ENCODE data around the gene MUC3A. TPM values are rescaled to one million over a fixed set of nuclear protein-coding genes. Genes with fewer than 3 reads are reported as not detected.

The MUC3A gene
- total RNA-seq, 1 experiment from 2014 or later = 29.2 TPM

DNA sequence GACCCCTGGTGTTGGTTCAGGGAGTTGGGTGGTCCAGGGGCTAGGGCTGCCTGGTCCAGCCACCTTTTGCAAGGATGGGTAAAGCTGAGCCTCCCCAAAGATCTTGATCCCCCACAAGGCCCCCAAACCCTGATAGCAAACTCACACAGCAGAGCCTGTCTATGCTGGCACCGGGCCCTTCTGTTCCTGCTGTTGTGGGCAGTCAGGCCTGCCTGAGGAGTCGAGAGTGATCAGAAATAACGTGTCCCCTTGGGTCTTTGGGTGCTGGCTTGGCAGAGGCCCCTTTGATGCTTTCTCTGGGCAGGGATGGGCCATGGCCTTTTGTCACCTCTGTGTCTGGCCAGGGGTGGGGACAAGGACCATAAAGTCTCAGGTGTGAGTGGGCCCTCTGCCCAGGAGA, 19.3 kb downstream of the MUC3A start:
- Histone ChIP-seq H4K91ac (ENCODE audit: insufficient read length, low read depth, low read length) (no peak overlapping the region), H4K20me1 (ENCODE audit: control insufficient read depth, insufficient read depth, insufficient read length) (no peaks in the 10 kb centered on the region), H3K9me3 (ENCODE audit: control insufficient read depth, low read depth, low read length) (no peaks in the 10 kb centered on the region), H3K79me1 (ENCODE audit: insufficient read depth, low read depth, low read length, poor library complexity, severe bottlenecking) (no peaks in the 10 kb centered on the region), H3T11ph (ENCODE audit: low read length) (no peak overlapping the region), H2AFZ (ENCODE audit: low read length) (no peak overlapping the region), H3K56ac (ENCODE audit: insufficient read length, low read depth, low read length) (no peak overlapping the region), H3K18ac (ENCODE audit: insufficient read length, low read depth, low read length) (no peak overlapping the region), H3K14ac (ENCODE audit: insufficient read depth, low read length) (no peak overlapping the region), H2AK5ac (ENCODE audit: insufficient read length, low read length) (no peak overlapping the region), H2BK120ac (ENCODE audit: low read depth, low read length, poor library complexity, severe bottlenecking) (no peak overlapping the region), H2BK20ac (ENCODE audit: low read depth, low read length, poor library complexity, severe bottlenecking) (no peak overlapping the region), H4K5ac (ENCODE audit: insufficient read length, low read depth, low read length) (no peak overlapping the region), H2BK12ac (ENCODE audit: insufficient read length, low read depth, low read length) (no peak overlapping the region), H3K4me2 (ENCODE audit: insufficient read depth, insufficient read length, low read length) (no peak overlapping the region), H2BK5ac (ENCODE audit: insufficient read length, low read length) (no peak overlapping the region), H3K27ac (ENCODE audit: insufficient read length, low read depth, low read length) (no peak overlapping the region), H2BK15ac (ENCODE audit: low read depth, low read length) (no peak overlapping the region), H3K27me3 (ENCODE audit: insufficient read depth, low read length) (peaks cover 6% of the 10 kb centered on the region; the same call in 1 of the 2 replicates), H3K4ac (ENCODE audit: low read depth, low read length) (no peak overlapping the region), H4K8ac (replicated peaks; ENCODE audit: insufficient read length, low read depth, low read length) (no peak overlapping the region), H3K4me1 (ENCODE audit: insufficient read depth, low read length) (peaks cover 5% of the 10 kb centered on the region; the same call in 1 of the 2 replicates), H3K79me2 (ENCODE audit: insufficient read depth, low read length) (no peaks in the 10 kb centered on the region), H3K23ac (ENCODE audit: insufficient read length, low read depth, low read length) (no peak overlapping the region), H3K9ac (ENCODE audit: extremely low read depth, insufficient read length, low read length) (no peak overlapping the region), H3K23me2 (ENCODE audit: insufficient read length, low read depth, low read length, poor library complexity, severe bottlenecking) (peaks cover 12% of the 10 kb centered on the region)
- H3K36me3 Mint-ChIP-seq (ENCODE audit: insufficient read depth in 1 of 3, low read depth in 3 of 3) = peaks cover 0 to 6% (median 0%) of the 10 kb centered on the region in 3 experiments; a peak in 2 of 7 replicates
- no peaks in the 10 kb centered on the region; a peak in 1 of 5 replicates for H3K9me3 Mint-ChIP-seq
- TF ChIP-seq, protein P1, sequence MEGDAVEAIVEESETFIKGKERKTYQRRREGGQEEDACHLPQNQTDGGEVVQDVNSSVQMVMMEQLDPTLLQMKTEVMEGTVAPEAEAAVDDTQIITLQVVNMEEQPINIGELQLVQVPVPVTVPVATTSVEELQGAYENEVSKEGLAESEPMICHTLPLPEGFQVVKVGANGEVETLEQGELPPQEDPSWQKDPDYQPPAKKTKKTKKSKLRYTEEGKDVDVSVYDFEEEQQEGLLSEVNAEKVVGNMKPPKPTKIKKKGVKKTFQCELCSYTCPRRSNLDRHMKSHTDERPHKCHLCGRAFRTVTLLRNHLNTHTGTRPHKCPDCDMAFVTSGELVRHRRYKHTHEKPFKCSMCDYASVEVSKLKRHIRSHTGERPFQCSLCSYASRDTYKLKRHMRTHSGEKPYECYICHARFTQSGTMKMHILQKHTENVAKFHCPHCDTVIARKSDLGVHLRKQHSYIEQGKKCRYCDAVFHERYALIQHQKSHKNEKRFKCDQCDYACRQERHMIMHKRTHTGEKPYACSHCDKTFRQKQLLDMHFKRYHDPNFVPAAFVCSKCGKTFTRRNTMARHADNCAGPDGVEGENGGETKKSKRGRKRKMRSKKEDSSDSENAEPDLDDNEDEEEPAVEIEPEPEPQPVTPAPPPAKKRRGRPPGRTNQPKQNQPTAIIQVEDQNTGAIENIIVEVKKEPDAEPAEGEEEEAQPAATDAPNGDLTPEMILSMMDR (conservative IDR thresholded peaks at IDR 0.05) = no peak
- H3K4me3 Mint-ChIP-seq = no peak overlapping the region; a peak in 1 of 5 replicates
- peaks cover 54% of the 10 kb centered on the region for H3K27me3 Mint-ChIP-seq (ENCODE audit: low read depth)
- no peak for DNase-seq
- WGBS (ENCODE audit: extremely low coverage, insufficient read length, low lambda C conversion rate) = no CpG with 5 or more reads among the region's 3 CpGs
- H3K27ac Mint-ChIP-seq = no peak overlapping the region; a peak in 1 of 7 replicates
- peaks cover 40 to 44% of the 10 kb centered on the region in 2 experiments for H3K4me1 Mint-ChIP-seq

Data from H9 (cell line).